ENCODE data around the gene LSG1.

- TF ChIP-seq CTCF (IDR thresholded peaks at IDR 0.05) (no peak), POLR2AphosphoS5 (IDR thresholded peaks at IDR 0.05) (no peak), POLR2A (IDR thresholded peaks at IDR 0.05) (no peak)
These were observed 69.3 kb downstream of the LSG1 start for GRCh38 chr3:194602669-194603171.

Measured in transverse colon (tissue), 4 donors.